Measurements from ENCODE around the gene FAM193A.

GRCh38 chr4:2672082-2672481 lies 135.6 kb downstream of the FAM193A start:
- TF ChIP-seq CTCF (IDR thresholded peaks at IDR 0.05; ENCODE audit: insufficient read depth, low read length) (no peak), GABPA (IDR thresholded peaks at IDR 0.05; ENCODE audit: low read depth) (no peak)
